Left ventricle myocardium inferior (tissue), 1 donor: ENCODE results near the gene SMARCC1. TPM values are rescaled to one million over a fixed set of nuclear protein-coding genes. Genes with fewer than 3 reads are reported as not detected.

Experiments used
- DNase-seq: peaks from one replicate; pipeline ENCODE4 v3.0.0-alpha.2; 2020
- H3K27ac ChIP-seq: fragments of 200-600 bp; replicated peaks from 2 replicates; pipeline ENCODE4 v1.8.0; 2021
- H3K27me3 ChIP-seq: fragments of 200-600 bp; 2 replicates; pipeline ENCODE4 v1.8.0; 2021; ENCODE audit warnings: low read depth
- H3K36me3 ChIP-seq: fragments of 200-600 bp; 2 replicates; pipeline ENCODE4 v1.8.0; 2021
- H3K4me1 ChIP-seq: fragments of 200-600 bp; 2 replicates; pipeline ENCODE4 v1.8.0; 2021
- H3K4me3 ChIP-seq: fragments of 200-600 bp; 2 replicates; pipeline ENCODE4 v1.8.0; 2021; ENCODE audit warnings: mild to moderate bottlenecking, moderate library complexity
- H3K9me3 ChIP-seq: fragments of 200-600 bp; replicated peaks from 2 replicates; pipeline ENCODE4 v1.8.0; 2021
- intact Hi-C: fragments of 100-400 bp; cut with micrococcal nuclease; formaldehyde crosslinking; loops from one replicate; pipeline ENCODE4 v1.11.0; 2022
- total RNA-seq: library from RNA; stranded (reverse); fragmentation: NEBNext Ultra II Directional; extraction: Animal tissue kit (Norgen Biotek cat#: 25700); gene quantifications from one replicate; pipeline ENCODE4 v1.2.1, GENCODE V29; 2021
- TF ChIP-seq, protein P1 (sequence below): fragments of 200-600 bp; IDR thresholded peaks from 2 replicates; pipeline ENCODE4 v1.8.0; 2021; ENCODE audit warnings: antibody characterized with exemption, mild to moderate bottlenecking, borderline replicate concordance
- donor health status: DM: no; HTN: yes; CAD: no; lungs with severe emphysema.

Gene SMARCC1
- total RNA-seq, 1 donor from 2014 or later = 22.9 TPM

DNA sequence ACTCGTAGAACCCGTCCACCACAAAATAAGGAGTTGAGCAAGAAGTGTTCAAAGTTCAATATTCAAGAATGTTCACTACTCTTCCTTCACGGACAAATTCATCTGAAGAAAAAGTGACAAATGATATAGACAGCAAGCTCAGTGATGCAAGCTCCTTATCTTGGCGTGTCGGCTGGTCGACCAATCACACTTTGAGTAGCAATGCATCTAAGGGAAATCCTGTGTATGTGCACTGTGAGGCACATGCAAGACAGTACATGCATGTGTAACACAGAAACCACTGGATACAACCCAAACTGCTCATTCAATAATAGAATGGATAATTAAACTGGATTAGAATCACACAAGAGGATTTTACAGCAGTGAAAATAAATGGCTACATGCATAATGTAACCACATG lies 138.6 kb downstream of the SMARCC1 start:
- peaks cover 24% of the 10 kb centered on the region for H3K36me3 ChIP-seq
- H3K27me3 ChIP-seq = no peaks in the 10 kb centered on the region
- no peak overlapping the region for H3K4me3 ChIP-seq
- TF ChIP-seq, protein P1, sequence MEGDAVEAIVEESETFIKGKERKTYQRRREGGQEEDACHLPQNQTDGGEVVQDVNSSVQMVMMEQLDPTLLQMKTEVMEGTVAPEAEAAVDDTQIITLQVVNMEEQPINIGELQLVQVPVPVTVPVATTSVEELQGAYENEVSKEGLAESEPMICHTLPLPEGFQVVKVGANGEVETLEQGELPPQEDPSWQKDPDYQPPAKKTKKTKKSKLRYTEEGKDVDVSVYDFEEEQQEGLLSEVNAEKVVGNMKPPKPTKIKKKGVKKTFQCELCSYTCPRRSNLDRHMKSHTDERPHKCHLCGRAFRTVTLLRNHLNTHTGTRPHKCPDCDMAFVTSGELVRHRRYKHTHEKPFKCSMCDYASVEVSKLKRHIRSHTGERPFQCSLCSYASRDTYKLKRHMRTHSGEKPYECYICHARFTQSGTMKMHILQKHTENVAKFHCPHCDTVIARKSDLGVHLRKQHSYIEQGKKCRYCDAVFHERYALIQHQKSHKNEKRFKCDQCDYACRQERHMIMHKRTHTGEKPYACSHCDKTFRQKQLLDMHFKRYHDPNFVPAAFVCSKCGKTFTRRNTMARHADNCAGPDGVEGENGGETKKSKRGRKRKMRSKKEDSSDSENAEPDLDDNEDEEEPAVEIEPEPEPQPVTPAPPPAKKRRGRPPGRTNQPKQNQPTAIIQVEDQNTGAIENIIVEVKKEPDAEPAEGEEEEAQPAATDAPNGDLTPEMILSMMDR = no peak
- H3K27ac ChIP-seq = no peak overlapping the region
- peaks cover 10% of the 10 kb centered on the region for H3K4me1 ChIP-seq
- no peak for DNase-seq
- no peaks in the 10 kb centered on the region for H3K9me3 ChIP-seq
- intact Hi-C loops = no loop called here

DNA sequence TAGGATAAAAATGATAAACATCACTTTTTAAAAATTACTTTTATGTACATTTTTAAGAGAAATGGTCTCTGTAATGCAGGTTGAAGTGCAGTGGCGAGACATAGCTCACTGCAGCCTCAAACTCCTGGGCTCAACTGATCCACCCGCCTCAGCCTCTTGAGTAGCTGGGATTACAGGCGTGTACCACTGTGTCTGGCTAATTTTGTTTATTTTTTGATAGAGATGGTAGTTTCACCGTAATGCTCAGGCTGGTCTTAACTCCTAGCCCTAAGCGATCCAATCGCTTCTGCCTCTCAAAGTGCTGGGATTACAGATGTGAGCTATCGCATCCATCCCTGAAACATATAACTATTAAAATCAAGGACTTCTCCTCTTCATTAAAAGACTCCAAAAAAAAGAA lies 140.0 kb downstream of the SMARCC1 start:
- Histone ChIP-seq H3K4me3 (no peak overlapping the region), H3K27ac (no peak overlapping the region), H3K9me3 (no peaks in the 10 kb centered on the region), H3K4me1 (no peaks in the 10 kb centered on the region), H3K27me3 (no peaks in the 10 kb centered on the region), H3K36me3 (peaks cover 35% of the 10 kb centered on the region)
- intact Hi-C loops = no loop called here
- no peak for DNase-seq
- TF ChIP-seq, protein P1 = no peak

DNA sequence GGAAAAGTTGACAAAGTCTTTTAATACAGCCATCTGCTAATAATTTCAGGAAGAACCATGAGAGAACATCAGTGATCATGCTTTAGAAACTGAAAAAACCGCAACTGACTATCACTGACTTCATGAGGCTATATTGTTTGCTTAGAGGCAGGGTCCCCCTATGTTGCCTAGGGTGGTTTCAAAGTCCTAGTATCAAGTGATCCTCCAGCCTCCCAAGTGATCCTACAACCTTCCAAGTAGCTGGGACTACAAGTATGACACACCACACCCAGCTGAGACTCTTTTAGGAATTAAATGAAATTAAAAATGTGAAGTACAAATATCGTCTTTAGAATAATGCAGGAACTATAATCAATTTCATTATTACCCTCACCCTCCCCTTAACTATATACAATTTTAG lies 144.8 kb downstream of the SMARCC1 start:
- Histone ChIP-seq H3K36me3 (peaks cover 68% of the 10 kb centered on the region), H3K4me1 (no peaks in the 10 kb centered on the region), H3K9me3 (no peaks in the 10 kb centered on the region), H3K4me3 (no peak overlapping the region), H3K27ac (no peak overlapping the region), H3K27me3 (no peaks in the 10 kb centered on the region)
- TF ChIP-seq, protein P1 = no peak
- DNase-seq = no peak
- intact Hi-C loops = no loop called here

DNA sequence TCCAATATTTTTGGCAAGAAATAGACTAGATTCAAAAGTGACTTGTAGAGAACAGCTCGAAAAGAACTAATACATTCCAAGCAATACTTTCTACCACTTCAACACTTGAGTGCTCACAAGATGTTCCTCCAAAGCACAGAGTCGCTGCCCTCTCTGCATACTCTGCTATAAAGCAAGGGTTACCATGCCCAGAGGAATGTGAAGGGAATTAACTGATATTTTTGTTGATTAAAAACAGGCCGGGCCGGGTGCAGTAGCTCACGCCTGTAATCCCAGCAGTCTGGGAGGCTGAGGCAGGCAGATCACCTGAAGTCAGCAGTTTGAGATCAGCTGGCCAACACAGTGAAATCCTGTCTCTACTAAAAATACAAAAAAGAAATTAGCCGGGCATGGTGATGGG lies 145.5 kb downstream of the SMARCC1 start:
- Histone ChIP-seq H3K27me3 (no peaks in the 10 kb centered on the region), H3K27ac (no peak overlapping the region), H3K4me1 (no peaks in the 10 kb centered on the region), H3K9me3 (no peaks in the 10 kb centered on the region), H3K4me3 (no peak overlapping the region), H3K36me3 (peaks cover 70% of the 10 kb centered on the region)
- intact Hi-C loops = no loop called here
- TF ChIP-seq, protein P1 = no peak
- DNase-seq = no peak

DNA sequence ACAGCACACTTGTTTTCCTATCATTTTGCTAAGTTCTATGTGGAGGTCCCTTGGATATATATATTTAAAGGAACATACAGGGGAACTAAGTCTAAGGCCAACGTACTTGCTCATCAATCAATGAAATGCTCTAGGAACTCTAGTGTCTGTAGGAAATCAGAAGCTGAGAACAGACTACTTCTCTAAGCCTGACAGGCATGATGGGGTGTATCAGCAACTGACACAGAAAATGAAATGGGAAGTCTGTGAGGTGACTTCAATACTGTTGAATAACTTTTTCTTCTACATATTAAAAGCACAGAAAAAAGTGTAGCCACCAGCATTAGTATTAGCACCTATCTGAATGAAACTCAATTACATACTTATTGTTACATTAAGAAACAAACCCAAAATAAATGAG lies 146.2 kb downstream of the SMARCC1 start:
- H3K27ac ChIP-seq = no peak overlapping the region
- H3K9me3 ChIP-seq = no peaks in the 10 kb centered on the region
- H3K4me1 ChIP-seq = no peaks in the 10 kb centered on the region
- TF ChIP-seq, protein P1 = no peak
- H3K36me3 ChIP-seq = peaks cover 73% of the 10 kb centered on the region
- H3K4me3 ChIP-seq = no peak overlapping the region
- intact Hi-C loops = no loop called here
- DNase-seq = no peak
- H3K27me3 ChIP-seq = no peaks in the 10 kb centered on the region

DNA sequence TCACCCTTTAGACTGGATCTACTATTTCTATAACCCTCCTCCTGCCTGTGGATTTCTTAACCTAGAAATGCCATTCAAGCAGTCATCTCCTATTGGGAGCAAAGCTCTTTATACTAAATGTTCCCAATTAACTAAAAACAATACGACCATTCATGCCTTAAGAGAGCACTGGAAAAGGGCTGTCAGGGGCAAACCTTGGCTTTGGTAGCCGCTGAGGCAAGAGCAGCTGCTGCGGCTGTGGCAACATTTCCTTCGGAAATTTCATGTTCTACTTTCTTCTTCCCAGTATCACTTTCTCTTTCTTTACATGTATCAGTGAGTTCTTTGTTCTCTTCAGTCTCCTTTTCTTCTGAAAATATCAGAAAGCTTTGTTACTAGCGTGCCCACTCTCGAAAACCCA lies 146.7 kb downstream of the SMARCC1 start:
- Histone ChIP-seq H3K27me3 (no peaks in the 10 kb centered on the region), H3K27ac (no peak overlapping the region), H3K36me3 (peaks cover 77% of the 10 kb centered on the region), H3K4me1 (no peaks in the 10 kb centered on the region), H3K9me3 (no peaks in the 10 kb centered on the region), H3K4me3 (no peak overlapping the region)
- TF ChIP-seq, protein P1 = no peak
- intact Hi-C loops = no loop called here
- no peak for DNase-seq
